ENCODE results near the gene HOXA3. TPM values are rescaled to one million over a fixed set of nuclear protein-coding genes. Genes with fewer than 3 reads are reported as not detected.

Gene HOXA3
- total and polyA plus RNA-seq, 2 of the 13 experiments (the other 11 are each of a cell fraction or from before 2014, with no cell fraction given): 2.9 to 4.6 TPM

DNA sequence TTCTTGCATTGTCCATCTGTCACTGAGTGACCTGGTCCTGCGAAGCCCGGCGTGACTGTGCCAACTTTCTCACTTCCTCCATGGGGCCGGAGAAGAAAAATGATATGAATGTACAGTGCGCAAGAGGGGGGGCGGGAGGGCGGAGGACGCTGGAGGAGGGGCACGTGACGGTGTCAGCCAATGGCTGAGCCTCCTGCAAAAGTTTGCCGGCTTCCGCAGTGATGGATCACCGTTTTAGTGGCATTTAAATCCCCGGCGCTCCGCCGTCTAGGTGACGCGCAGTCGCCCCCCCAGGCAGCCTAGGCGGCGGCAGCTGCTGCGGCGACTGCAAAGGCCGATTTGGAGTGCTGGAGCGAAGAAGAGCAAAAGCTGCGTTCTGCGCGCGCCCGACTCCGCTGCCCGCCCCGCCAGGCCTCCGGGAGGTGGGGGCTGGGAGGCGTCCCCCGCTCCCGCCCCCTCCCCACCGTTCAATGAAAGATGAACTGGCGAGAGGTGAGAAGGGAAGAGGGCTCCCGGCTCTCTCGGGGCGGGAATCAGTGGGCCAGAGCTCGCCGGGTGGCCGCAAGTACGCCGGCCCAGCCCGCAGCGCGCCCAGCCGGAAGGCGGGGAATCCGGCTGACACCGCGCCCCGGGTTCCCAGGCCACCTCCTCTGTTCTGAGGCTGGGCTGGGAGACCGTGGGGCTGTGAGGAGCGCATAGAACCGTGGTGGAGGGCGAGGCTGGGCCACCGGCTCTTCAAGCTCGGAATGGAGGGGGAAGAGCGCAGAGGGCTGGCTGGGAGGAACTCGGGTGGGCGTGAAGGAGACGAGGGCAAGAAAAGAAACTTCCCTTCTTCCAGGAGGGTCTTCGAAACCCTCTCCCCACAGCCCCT is 56.3 kb downstream of the HOXA3 start, which contains the start of gene HOXA1:
TSS of gene HOXA1 (minus strand) at position 104 of the 871 bp plus-strand sequence. CDS start at position 16, 88 bp downstream.
- FAIRE-seq (no peak), ATAC-seq (peak; percentile 84), DNase-seq (ENCODE audit: low spot score) (peak; percentile 48)
- in situ Hi-C loops (cut with HindIII; ENCODE audit: extremely low pct_ligation_motif_present, low pct_unique_long_range_greater_than_20kb): no loop called here
- CTCF ChIA-PET (ENCODE audit: low intra/inter-chr PET ratio, low total read pairs): no interaction called here
- H3K4me2 ChIP-seq (ENCODE audit: low read depth, low read length): peak within 1 kb of the TSS; percentile 78
- H3K27me3 ChIP-seq (ENCODE audit: control insufficient read depth in 1 of 2, insufficient read depth in 2 of 2, low read length in 2 of 2): peaks cover 0 to 12% of the 10 kb centered on the region in 2 experiments; a peak in 2 of 5 replicates
- peak within 1 kb of the TSS; percentile 62 to 75 (median 70); a peak in 5 of 6 replicates for H3K4me3 ChIP-seq (replicated peaks in 1 of 3; ENCODE audit: insufficient read depth in 1 of 3, low read depth in 2 of 3, low read length in 3 of 3)
- H3K9ac ChIP-seq (ENCODE audit: insufficient read depth, low read depth, low read length): peak within 1 kb of the TSS; percentile 53; the same call in 1 of the 2 replicates
- no peaks in the 10 kb centered on the region for H4K20me1 ChIP-seq (ENCODE audit: insufficient read depth, low read length)
- H2AFZ ChIP-seq (ENCODE audit: low read length): peak within 1 kb of the TSS; percentile 21
- intact Hi-C loops (cut with micrococcal nuclease; ENCODE audit: unreplicated experiment): no loop called here
- H3K9me3 ChIP-seq (ENCODE audit: low read length): no peaks in the 10 kb centered on the region
- POLR2A ChIA-PET: interaction anchor here (0.9 to 1.9 kb wide), 6 partner anchors 12 to 55 kb away, joined by 3 to 16 read pairs (median 4); partner anchors contain the start of gene HOXA5
- no peak within 1 kb of the TSS for H3K27ac ChIP-seq (ENCODE audit: extremely low read length, insufficient read depth, low read length)
- H3K79me2 ChIP-seq (ENCODE audit: insufficient read depth, low read length): no peaks in the 10 kb centered on the region
- TSS peak; percentile 59 for BruUV-seq (replicated peaks)
- peaks cover 20% of the 10 kb centered on the region for H3K4me1 ChIP-seq (ENCODE audit: insufficient read depth, low read length)
- 51% methylated on average over 58 of the region's 68 CpGs for WGBS (ENCODE audit: low lambda C conversion rate)
- no peaks in the 10 kb centered on the region for H3K36me3 ChIP-seq (replicated peaks in 1 of 2; ENCODE audit: control insufficient read depth in 1 of 2, insufficient read depth in 2 of 2, low read length in 2 of 2)
- TF ChIP-seq, protein P1, sequence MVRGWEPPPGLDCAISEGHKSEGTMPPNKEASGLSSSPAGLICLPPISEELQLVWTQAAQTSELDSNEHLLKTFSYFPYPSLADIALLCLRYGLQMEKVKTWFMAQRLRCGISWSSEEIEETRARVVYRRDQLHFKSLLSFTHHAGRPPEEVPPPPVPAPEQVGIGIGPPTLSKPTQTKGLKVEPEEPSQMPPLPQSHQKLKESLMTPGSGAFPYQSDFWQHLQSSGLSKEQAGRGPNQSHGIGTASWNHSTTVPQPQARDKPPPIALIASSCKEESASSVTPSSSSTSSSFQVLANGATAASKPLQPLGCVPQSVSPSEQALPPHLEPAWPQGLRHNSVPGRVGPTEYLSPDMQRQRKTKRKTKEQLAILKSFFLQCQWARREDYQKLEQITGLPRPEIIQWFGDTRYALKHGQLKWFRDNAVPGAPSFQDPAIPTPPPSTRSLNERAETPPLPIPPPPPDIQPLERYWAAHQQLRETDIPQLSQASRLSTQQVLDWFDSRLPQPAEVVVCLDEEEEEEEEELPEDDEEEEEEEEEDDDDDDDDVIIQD (CRISPR knock-in tag; IDR thresholded peaks at IDR 0.05; ENCODE audit: low read depth): no peak
- TF ChIP-seq KAT7 (CRISPR knock-in tag; IDR thresholded peaks at IDR 0.05; ENCODE audit: borderline replicate concordance) (no peak), ZNF580 (CRISPR knock-in tag; IDR thresholded peaks at IDR 0.05; ENCODE audit: borderline replicate concordance, low read depth) (no peak), GABPA (IDR thresholded peaks at IDR 0.05; ENCODE audit: low read depth, low read length) (no peak), GABPA (CRISPR knock-in tag; IDR thresholded peaks at IDR 0.05; ENCODE audit: low read depth) (no peak), GLI4 (CRISPR knock-in tag; IDR thresholded peaks at IDR 0.05; ENCODE audit: borderline replicate concordance) (no peak), ZNF737 (CRISPR knock-in tag; IDR thresholded peaks at IDR 0.05; ENCODE audit: borderline replicate concordance) (no peak), MAFF (IDR thresholded peaks at IDR 0.05; ENCODE audit: low read depth, low read length) (no peak), ZNF253 (CRISPR knock-in tag; IDR thresholded peaks at IDR 0.05; ENCODE audit: borderline replicate concordance) (no peak), RFX5 (IDR thresholded peaks at IDR 0.05; ENCODE audit: low read depth, low read length) (no peak), BHLHE40 (IDR thresholded peaks at IDR 0.05; ENCODE audit: low read length) (no peak), RELA (CRISPR knock-in tag; IDR thresholded peaks at IDR 0.05) (no peak), ZNF597 (CRISPR knock-in tag; IDR thresholded peaks at IDR 0.05) (no peak), MIER2 (CRISPR knock-in tag; IDR thresholded peaks at IDR 0.05) (no peak), KLF6 (CRISPR knock-in tag; IDR thresholded peaks at IDR 0.05) (no peak)
- TF ChIP-seq, protein P2, sequence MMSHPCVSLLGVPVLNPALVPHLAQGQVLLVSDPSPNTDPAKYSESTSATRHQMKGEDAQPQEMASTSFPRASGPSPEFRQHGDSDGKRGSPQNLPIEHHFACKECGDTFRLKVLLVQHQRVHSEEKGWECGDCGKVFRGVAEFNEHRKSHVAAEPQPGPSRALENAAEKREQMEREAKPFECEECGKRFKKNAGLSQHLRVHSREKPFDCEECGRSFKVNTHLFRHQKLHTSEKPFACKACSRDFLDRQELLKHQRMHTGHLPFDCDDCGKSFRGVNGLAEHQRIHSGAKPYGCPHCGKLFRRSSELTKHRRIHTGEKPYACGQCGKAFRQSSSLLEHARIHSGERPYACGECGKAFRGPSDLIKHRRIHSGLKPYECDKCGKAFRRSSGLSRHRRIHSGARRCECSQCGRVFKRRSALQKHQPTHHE (CRISPR knock-in tag; IDR thresholded peaks at IDR 0.05; ENCODE audit: borderline replicate concordance): no peak
- TF ChIP-seq, protein P3, sequence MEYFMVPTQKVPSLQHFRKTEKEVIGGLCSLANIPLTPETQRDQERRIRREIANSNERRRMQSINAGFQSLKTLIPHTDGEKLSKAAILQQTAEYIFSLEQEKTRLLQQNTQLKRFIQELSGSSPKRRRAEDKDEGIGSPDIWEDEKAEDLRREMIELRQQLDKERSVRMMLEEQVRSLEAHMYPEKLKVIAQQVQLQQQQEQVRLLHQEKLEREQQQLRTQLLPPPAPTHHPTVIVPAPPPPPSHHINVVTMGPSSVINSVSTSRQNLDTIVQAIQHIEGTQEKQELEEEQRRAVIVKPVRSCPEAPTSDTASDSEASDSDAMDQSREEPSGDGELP (IDR thresholded peaks at IDR 0.05; ENCODE audit: borderline replicate concordance, low read depth): no peak

Measured in HepG2 (cell line).